ENCODE results near the gene TAF4. TPM values are rescaled to one million over a fixed set of nuclear protein-coding genes. Genes with fewer than 3 reads are reported as not detected.

TAF4 gene
- total and polyA plus RNA-seq, 2 of the 13 experiments (the other 11 are each of a cell fraction or from before 2014, with no cell fraction given) = 5.9 to 12.0 TPM

- TF ChIP-seq ZNF543 (CRISPR knock-in tag; IDR thresholded peaks at IDR 0.05) (no peak), DMAP1 (CRISPR knock-in tag; IDR thresholded peaks at IDR 0.05) (no peak), ELF4 (CRISPR knock-in tag; IDR thresholded peaks at IDR 0.05; ENCODE audit: borderline replicate concordance) (no peak), TARDBP (CRISPR knock-in tag; IDR thresholded peaks at IDR 0.05) (no peak), TOE1 (CRISPR knock-in tag; IDR thresholded peaks at IDR 0.05) (no peak), NFRKB (IDR thresholded peaks at IDR 0.05) (no peak), POGK (CRISPR knock-in tag; conservative IDR thresholded peaks at IDR 0.05) (no peak), ATF7 (IDR thresholded peaks at IDR 0.05) (peak; percentile 94), ATF7 (CRISPR knock-in tag; IDR thresholded peaks at IDR 0.05) (0 out of 2 replicates have a peak, but pooled peaks have one; percentile 58), RELA (CRISPR knock-in tag; IDR thresholded peaks at IDR 0.05) (no peak), NPAS2 (CRISPR knock-in tag; IDR thresholded peaks at IDR 0.05; ENCODE audit: borderline replicate concordance) (no peak), NONO (IDR thresholded peaks at IDR 0.05) (no peak), NONO (CRISPR knock-in tag; conservative IDR thresholded peaks at IDR 0.05) (no peak), ZNF274 (CRISPR knock-in tag; IDR thresholded peaks at IDR 0.05) (no peak), CREBL2 (CRISPR knock-in tag; IDR thresholded peaks at IDR 0.05; ENCODE audit: borderline replicate concordance) (no peak)
- TF ChIP-seq, protein P1, sequence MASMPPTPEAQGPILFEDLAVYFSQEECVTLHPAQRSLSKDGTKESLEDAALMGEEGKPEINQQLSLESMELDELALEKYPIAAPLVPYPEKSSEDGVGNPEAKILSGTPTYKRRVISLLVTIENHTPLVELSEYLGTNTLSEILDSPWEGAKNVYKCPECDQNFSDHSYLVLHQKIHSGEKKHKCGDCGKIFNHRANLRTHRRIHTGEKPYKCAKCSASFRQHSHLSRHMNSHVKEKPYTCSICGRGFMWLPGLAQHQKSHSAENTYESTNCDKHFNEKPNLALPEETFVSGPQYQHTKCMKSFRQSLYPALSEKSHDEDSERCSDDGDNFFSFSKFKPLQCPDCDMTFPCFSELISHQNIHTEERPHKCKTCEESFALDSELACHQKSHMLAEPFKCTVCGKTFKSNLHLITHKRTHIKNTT (CRISPR knock-in tag; IDR thresholded peaks at IDR 0.05) = no peak
- TF ChIP-seq, protein P2, sequence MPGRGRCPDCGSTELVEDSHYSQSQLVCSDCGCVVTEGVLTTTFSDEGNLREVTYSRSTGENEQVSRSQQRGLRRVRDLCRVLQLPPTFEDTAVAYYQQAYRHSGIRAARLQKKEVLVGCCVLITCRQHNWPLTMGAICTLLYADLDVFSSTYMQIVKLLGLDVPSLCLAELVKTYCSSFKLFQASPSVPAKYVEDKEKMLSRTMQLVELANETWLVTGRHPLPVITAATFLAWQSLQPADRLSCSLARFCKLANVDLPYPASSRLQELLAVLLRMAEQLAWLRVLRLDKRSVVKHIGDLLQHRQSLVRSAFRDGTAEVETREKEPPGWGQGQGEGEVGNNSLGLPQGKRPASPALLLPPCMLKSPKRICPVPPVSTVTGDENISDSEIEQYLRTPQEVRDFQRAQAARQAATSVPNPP (CRISPR knock-in tag; IDR thresholded peaks at IDR 0.05) = no peak
- TF ChIP-seq, protein P3, sequence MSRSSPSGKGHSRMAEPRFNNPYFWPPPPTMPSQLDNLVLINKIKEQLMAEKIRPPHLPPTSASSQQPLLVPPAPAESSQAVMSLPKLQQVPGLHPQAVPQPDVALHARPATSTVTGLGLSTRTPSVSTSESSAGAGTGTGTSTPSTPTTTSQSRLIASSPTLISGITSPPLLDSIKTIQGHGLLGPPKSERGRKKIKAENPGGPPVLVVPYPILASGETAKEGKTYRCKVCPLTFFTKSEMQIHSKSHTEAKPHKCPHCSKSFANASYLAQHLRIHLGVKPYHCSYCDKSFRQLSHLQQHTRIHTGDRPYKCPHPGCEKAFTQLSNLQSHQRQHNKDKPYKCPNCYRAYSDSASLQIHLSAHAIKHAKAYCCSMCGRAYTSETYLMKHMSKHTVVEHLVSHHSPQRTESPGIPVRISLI (CRISPR knock-in tag; IDR thresholded peaks at IDR 0.05; ENCODE audit: borderline replicate concordance) = peak; percentile 20; the same call in 1 of the 2 replicates
Observed at GRCh38 chr20:62088258-62089127, 22.8 kb upstream of the TAF4 start (continued).

All from HepG2 (cell line).